Stomach smooth muscle (tissue), 2 donors: ENCODE data around the gene ITGA3.
A peak's percentile ranks its signal among the peaks of the same experiment; 100 is the strongest.

Source experiments
- H3K27ac ChIP-seq: one replicate; pipeline ENCODE4 v1.7.0; 2013; ENCODE audit warnings: mild to moderate bottlenecking, low read length, inconsistent platforms
- H3K27me3 ChIP-seq, 2 donors: one replicate each; pipeline ENCODE4 v1.7.0; 2013; ENCODE audit warnings: low read length in 2 of 2; ENCODE audit not compliant: insufficient read depth in 2 of 2, control insufficient read depth in 1 of 2
- H3K36me3 ChIP-seq, 2 donors: one replicate each; pipeline ENCODE4 v1.7.0; 2013; ENCODE audit warnings: low read length in 2 of 2; ENCODE audit not compliant: control insufficient read depth in 2 of 2, insufficient read depth in 2 of 2
- H3K4me1 ChIP-seq: one replicate; pipeline ENCODE4 v1.7.0; 2013; ENCODE audit warnings: low read length; ENCODE audit not compliant: control insufficient read depth, insufficient read depth
- H3K4me3 ChIP-seq, 2 donors: one replicate each; pipeline ENCODE4 v1.7.0; 2013; ENCODE audit warnings: low read length in 2 of 2
- H3K9ac ChIP-seq, 2 donors: one replicate each; pipeline ENCODE4 v1.7.0; 2013; ENCODE audit warnings: low read length in 2 of 2, mild to moderate bottlenecking in 1 of 2
- H3K9me3 ChIP-seq, 2 donors: one replicate each; pipeline ENCODE4 v1.7.0; 2013; ENCODE audit warnings: low read length in 2 of 2; ENCODE audit not compliant: control insufficient read depth in 2 of 2
- donor health status: healthy.
- donor health status: Pancreatic carcinoma.

ITGA3 gene

GRCh38 chr17:50072925-50073324, 17.0 kb downstream of the ITGA3 start:
- no peak overlapping the region for H3K27ac ChIP-seq
- H3K9me3 ChIP-seq = no peaks in the 10 kb centered on the region
- peaks cover 76% of the 10 kb centered on the region in 2 donors for H3K36me3 ChIP-seq
- H3K9ac ChIP-seq = no peak overlapping the region
- peaks cover 3% of the 10 kb centered on the region for H3K4me1 ChIP-seq
- H3K4me3 ChIP-seq = no peak overlapping the region
- no peaks in the 10 kb centered on the region for H3K27me3 ChIP-seq

GRCh38 chr17:50074227-50074626, 18.3 kb downstream of the ITGA3 start:
- Histone ChIP-seq H3K27ac (no peak overlapping the region), H3K9me3 (no peaks in the 10 kb centered on the region), H3K4me1 (peaks cover 5% of the 10 kb centered on the region), H3K9ac (no peak overlapping the region), H3K4me3 (no peak overlapping the region), H3K36me3 (peaks cover 81 to 82% of the 10 kb centered on the region in 2 donors), H3K27me3 (no peaks in the 10 kb centered on the region)

- H3K27me3 ChIP-seq = no peaks in the 10 kb centered on the region
- no peak overlapping the region for H3K27ac ChIP-seq
- peaks cover 84 to 85% of the 10 kb centered on the region in 2 donors for H3K36me3 ChIP-seq
- no peaks in the 10 kb centered on the region for H3K9me3 ChIP-seq
- H3K9ac ChIP-seq = no peak overlapping the region
- H3K4me3 ChIP-seq = no peak overlapping the region
- H3K4me1 ChIP-seq = peaks cover 13% of the 10 kb centered on the region
These were observed 19.6 kb downstream of the ITGA3 start for GRCh38 chr17:50075446-50076032.

- Histone ChIP-seq H3K4me1 (peaks cover 13% of the 10 kb centered on the region), H3K4me3 (no peak overlapping the region), H3K9ac (no peak overlapping the region), H3K9me3 (no peaks in the 10 kb centered on the region), H3K27ac (peak overlapping the region; percentile 31), H3K36me3 (peaks cover 84 to 86% of the 10 kb centered on the region in 2 donors), H3K27me3 (no peaks in the 10 kb centered on the region)
These were observed 20.3 kb downstream of the ITGA3 start for GRCh38 chr17:50076221-50076590.

GRCh38 chr17:50076591-50077235, 20.8 kb downstream of the ITGA3 start:
- Histone ChIP-seq H3K36me3 (peaks cover 84% of the 10 kb centered on the region in 2 donors), H3K4me3 (no peak overlapping the region), H3K27me3 (no peaks in the 10 kb centered on the region), H3K4me1 (peaks cover 13% of the 10 kb centered on the region), H3K27ac (peak overlapping the region; percentile 31), H3K9ac (no peak overlapping the region), H3K9me3 (no peaks in the 10 kb centered on the region)

- no peak overlapping the region for H3K27ac ChIP-seq
- no peaks in the 10 kb centered on the region for H3K9me3 ChIP-seq
- H3K9ac ChIP-seq = no peak overlapping the region
- H3K27me3 ChIP-seq = no peaks in the 10 kb centered on the region
- no peak overlapping the region for H3K4me3 ChIP-seq
- H3K36me3 ChIP-seq = peaks cover 74 to 75% of the 10 kb centered on the region in 2 donors
- H3K4me1 ChIP-seq = peaks cover 13% of the 10 kb centered on the region
These were observed 22.5 kb downstream of the ITGA3 start for GRCh38 chr17:50078430-50078829.

- Histone ChIP-seq H3K4me1 (peaks cover 13% of the 10 kb centered on the region), H3K9ac (no peak overlapping the region)
These were observed 23.6 kb downstream of the ITGA3 start for GRCh38 chr17:50079334-50080095.

GRCh38 chr17:50080096-50080480, 24.2 kb downstream of the ITGA3 start:
- Histone ChIP-seq H3K4me1 (peaks cover 11% of the 10 kb centered on the region), H3K4me3 (no peak overlapping the region), H3K36me3 (peaks cover 60 to 62% of the 10 kb centered on the region in 2 donors), H3K9me3 (no peaks in the 10 kb centered on the region), H3K27me3 (no peaks in the 10 kb centered on the region), H3K9ac (no peak overlapping the region), H3K27ac (no peak overlapping the region)

More at GRCh38 chr17:50079334-50080095, 23.6 kb downstream of the ITGA3 start:
- H3K27ac ChIP-seq = peak overlapping the region; percentile 58
- H3K9me3 ChIP-seq = no peaks in the 10 kb centered on the region
- H3K27me3 ChIP-seq = no peaks in the 10 kb centered on the region
- peaks cover 65 to 66% of the 10 kb centered on the region in 2 donors for H3K36me3 ChIP-seq
- no peak overlapping the region for H3K4me3 ChIP-seq

GRCh38 chr17:50080827-50081226, 24.9 kb downstream of the ITGA3 start:
- Histone ChIP-seq H3K36me3 (peaks cover 54% of the 10 kb centered on the region in 2 donors), H3K27ac (no peak overlapping the region), H3K9ac (no peak overlapping the region), H3K4me3 (no peak overlapping the region), H3K27me3 (no peaks in the 10 kb centered on the region), H3K9me3 (no peaks in the 10 kb centered on the region), H3K4me1 (peaks cover 11% of the 10 kb centered on the region)

GRCh38 chr17:50081757-50082156, 25.8 kb downstream of the ITGA3 start:
- Histone ChIP-seq H3K4me3 (no peak overlapping the region), H3K9me3 (no peaks in the 10 kb centered on the region), H3K27me3 (no peaks in the 10 kb centered on the region), H3K36me3 (peaks cover 49 to 51% of the 10 kb centered on the region in 2 donors), H3K4me1 (peaks cover 11% of the 10 kb centered on the region), H3K9ac (no peak overlapping the region), H3K27ac (no peak overlapping the region)
